CD4-positive, alpha-beta T cell treated with Interleukin-6 for 4 hours (primary cell): ENCODE measurements around the gene CIZ1.

Experiments used
- DNase-seq: peaks from one replicate; pipeline ENCODE4 v3.0.0-alpha.2; 2020; ENCODE audit warnings: mixed read lengths

Gene CIZ1

GRCh38 chr9:128123451-128124080 is 67.8 kb downstream of the CIZ1 start:
- no peak for DNase-seq

- no peak for DNase-seq
These were observed 68.6 kb downstream of the CIZ1 start for GRCh38 chr9:128122809-128123175.

- DNase-seq = no peak
These were observed 69.2 kb downstream of the CIZ1 start for GRCh38 chr9:128121924-128122808.

GRCh38 chr9:128121466-128121810 is 69.9 kb downstream of the CIZ1 start:
- no peak for DNase-seq

- DNase-seq = no peak
These were observed 70.5 kb downstream of the CIZ1 start for GRCh38 chr9:128120741-128121465.

GRCh38 chr9:128120061-128120740 is 71.2 kb downstream of the CIZ1 start:
- DNase-seq = no peak

GRCh38 chr9:128118971-128119665 is 72.3 kb downstream of the CIZ1 start:
- DNase-seq = no peak

- DNase-seq = no peak
These were observed 72.9 kb downstream of the CIZ1 start for GRCh38 chr9:128118472-128118857.

GRCh38 chr9:128117613-128118471 is 73.5 kb downstream of the CIZ1 start:
- peak; percentile 98 for DNase-seq

GRCh38 chr9:128116104-128117083 is 75.0 kb downstream of the CIZ1 start:
- DNase-seq = no peak
